ENCODE measurements around the gene FAM83E.
"Not testable (repeated sequence)": the region's sequence is repeated elsewhere in the genome, so short reads cannot be mapped to it uniquely, and the experiment has no call there.

The FAM83E gene

DNA sequence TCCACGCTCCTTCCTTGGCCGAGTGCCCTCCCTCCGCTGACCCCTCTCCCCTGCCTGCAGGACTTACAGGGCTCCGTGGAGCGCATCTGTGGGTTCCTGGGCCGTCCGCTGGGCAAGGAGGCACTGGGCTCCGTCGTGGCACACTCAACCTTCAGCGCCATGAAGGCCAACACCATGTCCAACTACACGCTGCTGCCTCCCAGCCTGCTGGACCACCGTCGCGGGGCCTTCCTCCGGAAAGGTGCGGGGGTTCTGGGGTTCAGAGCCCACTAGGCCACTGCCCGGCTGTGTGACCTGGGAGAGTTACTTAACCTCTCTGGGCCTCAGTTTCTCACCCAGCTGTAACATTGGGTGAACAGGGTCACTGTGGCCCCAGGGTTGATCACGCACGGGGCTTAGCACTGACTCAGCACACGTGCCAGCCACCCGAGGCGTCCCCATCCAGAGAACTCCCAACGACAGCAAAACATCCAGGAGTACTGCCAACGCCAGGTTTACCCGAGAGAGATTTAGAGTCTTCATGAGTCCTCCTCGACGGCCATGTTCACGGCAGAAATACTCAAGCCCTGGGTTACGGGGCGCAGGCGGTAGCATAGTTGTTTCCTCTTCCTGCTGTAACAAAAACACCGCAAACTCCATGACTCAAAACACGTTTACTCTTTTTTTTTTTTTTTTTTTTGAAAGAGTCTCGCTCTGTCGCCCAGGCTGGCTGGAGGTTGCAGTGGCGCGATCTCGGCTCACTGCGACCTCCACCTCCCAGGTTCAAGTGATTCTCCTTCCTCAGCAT, 18.0 kb downstream of the FAM83E start:
- Histone ChIP-seq H3K27ac (peak overlapping the region in 3 of 21 experiments; percentile 1 to 67 (median 8)), H3K4me3 (no peak overlapping the region)

DNA sequence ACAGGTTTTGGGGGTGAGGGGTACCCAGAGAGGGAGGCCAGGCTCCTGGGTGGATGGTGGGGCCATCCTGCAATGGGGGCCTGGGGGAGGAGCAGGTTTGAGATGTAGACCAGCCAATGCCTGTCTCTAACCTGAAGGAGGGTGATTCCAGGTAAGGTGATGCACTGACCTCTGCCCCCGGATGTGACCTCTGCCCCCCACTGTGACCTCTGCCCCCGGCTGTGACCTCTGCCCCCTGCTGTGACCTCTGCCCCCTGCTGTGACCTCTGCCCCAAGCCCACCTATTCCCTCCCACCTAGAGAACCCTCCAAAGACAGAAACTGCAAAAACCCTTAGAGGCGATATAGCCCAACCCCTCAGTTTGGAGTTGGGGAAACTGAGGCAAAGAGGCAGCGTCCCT, 18.6 kb downstream of the FAM83E start:
- Histone ChIP-seq H3K4me3 (no peak overlapping the region), H3K27ac (no peak overlapping the region)

DNA sequence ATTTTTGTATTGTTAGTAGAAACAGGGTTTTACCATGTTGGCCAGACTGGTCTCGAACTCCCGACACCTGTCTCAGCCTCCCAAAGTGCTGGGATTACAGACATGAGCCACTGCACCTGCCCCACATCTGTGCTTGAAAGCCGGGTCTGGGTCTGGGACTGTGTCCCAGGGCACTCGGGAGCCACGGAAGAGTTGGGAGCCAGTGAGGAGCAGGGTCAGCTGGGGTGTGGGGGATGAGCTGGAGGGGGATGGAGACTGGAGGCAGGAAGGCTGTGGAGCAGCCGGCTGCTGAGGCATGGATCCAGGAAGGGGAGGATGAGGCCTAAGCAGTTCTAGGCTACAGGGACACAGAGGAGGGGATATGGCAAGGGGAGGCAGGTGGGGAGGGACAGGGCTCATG, 19.0 kb downstream of the FAM83E start:
- no peak overlapping the region for H3K4me3 ChIP-seq
- H3K27ac ChIP-seq, result no peak overlapping the region

DNA sequence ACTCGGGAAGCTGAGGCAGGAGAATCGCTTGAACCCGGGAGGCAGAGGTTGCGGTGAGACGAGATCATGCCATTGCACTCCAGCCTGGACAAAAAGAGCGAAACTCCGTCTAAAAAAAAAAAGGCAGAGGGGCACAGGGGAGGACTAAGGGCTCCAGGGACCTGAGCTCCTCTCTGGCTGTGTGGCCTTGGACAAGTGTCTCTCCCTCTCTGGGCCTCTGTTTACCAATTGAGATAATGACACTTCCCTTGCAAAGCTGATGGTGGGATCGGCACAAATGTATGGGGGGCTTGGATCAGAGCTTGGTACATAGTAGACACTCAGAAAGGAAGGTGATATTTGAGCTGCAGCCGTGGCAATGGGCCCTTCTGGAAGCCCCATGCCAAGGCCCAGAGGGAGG, 19.7 kb downstream of the FAM83E start:
- Histone ChIP-seq H3K27ac (no peak overlapping the region), H3K4me3 (no peak overlapping the region)

DNA sequence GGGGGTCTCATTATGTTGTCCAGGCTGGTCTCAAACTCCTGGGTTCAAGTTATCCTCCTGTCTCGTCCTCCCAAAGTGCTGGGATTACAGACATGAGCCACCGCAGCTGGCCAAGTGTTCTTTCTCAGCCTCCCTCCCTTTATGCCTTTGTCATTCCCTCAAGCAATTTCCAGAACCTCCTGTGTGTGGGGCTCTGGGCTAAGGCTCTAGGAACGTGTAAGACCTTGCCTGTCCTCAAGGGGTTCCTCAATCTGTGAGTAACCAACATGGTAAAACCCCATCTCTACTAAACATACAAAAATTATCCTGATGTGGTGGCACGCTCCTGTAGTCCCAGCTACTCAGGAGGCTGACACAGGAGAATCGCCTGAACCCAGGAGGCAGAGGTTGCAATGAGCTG, 23.9 kb downstream of the FAM83E start:
- H3K4me3 ChIP-seq, result no peak overlapping the region
- no peak overlapping the region for H3K27ac ChIP-seq

DNA sequence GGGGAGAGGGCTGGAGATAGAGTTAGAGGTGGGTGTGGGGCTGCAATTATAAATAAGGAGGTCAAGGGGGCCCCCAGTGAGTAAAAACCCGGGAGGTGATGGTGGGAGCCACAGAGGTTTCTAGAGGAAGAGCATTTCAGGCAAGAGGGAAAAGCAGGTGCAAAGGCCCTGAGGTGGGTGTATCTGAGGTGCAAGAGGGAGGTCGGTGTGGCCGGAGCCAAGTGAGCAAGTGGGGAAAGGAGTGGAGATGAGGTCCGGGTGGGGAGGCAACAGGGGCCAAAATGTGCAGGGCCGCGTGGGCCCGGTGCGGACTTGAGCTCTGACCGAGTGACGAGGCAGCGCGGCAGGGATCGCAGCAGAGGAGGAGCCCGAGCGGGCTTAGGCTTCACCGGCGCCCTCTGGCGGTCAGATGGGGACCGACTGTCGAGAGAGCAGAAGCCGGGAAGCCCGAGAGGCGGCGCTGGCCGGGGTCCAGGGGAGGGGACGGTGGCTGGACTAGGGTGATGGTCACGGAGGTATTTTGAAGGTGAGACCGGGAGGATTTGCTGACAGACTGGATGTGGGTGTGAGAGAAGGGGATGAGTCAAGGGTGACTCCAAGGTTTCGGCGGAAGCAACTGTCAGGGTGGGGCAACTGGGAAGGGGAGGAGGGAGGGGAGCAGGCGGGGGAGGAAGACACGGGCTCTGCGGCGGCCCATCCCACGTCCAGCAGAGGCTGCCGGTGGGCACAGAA, 26.0 kb downstream of the FAM83E start:
- Histone ChIP-seq H3K4me3 (peak overlapping the region in 4 of 7 experiments; percentile 13 to 36 (median 23)), H3K27ac (peak overlapping the region in 5 of 21 experiments; percentile 12 to 44 (median 26))

DNA sequence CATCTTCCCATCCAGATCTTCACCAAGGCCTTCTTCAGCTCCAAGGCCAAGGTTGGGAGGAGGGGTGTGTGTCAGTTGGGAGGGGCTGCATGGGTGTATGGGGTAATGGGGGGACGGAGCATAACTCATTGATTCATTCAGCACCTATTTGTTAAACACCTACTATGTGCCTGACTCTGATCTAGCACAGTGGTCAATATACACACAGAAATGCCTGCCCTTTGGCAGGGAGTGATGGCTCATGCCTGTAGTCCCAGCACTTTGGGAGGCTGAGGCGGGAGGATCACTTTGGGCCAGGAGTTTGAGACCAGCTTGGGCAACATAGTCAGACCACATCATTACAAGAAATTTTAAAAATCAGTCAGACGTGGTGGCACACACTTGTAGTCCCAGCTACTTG, 27.5 kb downstream of the FAM83E start:
- no peak overlapping the region for H3K4me3 ChIP-seq
- H3K27ac ChIP-seq, result no peak overlapping the region

DNA sequence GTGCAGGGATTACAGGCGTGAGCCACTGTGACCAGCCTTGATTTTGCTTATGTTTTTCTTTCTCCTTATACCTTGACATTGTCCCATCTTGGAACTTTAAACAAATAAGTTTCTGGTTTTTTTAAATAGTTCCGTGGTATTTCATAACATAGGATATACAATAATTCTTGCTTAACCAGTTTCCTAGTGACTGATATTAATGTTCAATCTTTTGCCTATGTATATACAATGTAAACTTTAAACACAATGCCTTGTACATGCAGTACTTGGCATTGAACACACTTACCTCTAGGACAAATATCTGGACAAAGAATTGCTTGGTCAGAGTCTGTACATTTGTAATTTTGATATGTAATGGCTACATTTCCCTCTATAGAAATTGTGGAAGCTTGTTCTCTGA, 32.7 kb downstream of the FAM83E start:
- H3K4me3 ChIP-seq, result no peak overlapping the region
- H3K27ac ChIP-seq, result no peak overlapping the region

DNA sequence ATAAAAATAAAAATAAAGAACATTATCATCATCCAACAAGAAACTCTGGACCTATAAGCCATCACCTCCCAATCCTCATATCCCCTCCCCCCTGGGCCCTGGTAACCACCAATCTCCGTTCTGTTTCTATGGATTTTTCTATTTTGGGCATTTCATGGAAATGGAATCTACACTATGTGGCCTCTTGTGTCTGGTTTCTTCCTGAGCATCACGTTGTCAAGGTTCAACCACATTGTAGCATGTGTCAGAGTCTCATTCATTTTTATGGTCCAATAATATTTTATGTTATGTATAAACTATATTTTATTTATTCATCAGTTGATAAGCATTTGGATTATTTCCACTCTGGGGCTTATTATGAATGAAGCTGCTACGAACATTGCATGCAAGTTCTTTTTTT, 36.0 kb downstream of the FAM83E start:
- no peak overlapping the region for H3K4me3 ChIP-seq
- H3K27ac ChIP-seq, result no peak overlapping the region

DNA sequence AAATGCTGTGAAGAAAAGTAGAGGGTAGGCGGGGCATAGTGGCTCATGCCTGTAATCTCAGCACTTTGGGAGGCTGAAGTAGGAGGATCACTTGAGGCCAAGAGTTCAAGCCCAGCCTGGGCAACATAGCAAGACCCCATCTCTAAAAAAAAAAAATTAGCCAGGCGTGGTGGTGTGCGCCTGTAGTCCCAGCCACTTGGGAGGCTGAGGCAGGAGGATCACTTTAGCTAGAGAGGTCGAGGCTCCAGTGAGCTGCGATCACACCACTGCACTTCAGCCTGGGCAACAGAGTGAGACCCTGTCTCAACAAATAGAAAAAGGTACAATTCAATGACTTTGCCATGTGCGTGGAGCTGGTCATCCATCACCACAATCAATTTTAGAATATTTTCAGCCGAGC, 37.0 kb downstream of the FAM83E start:
- not testable (repeated sequence) for H3K27ac ChIP-seq, H3K4me3 ChIP-seq

DNA sequence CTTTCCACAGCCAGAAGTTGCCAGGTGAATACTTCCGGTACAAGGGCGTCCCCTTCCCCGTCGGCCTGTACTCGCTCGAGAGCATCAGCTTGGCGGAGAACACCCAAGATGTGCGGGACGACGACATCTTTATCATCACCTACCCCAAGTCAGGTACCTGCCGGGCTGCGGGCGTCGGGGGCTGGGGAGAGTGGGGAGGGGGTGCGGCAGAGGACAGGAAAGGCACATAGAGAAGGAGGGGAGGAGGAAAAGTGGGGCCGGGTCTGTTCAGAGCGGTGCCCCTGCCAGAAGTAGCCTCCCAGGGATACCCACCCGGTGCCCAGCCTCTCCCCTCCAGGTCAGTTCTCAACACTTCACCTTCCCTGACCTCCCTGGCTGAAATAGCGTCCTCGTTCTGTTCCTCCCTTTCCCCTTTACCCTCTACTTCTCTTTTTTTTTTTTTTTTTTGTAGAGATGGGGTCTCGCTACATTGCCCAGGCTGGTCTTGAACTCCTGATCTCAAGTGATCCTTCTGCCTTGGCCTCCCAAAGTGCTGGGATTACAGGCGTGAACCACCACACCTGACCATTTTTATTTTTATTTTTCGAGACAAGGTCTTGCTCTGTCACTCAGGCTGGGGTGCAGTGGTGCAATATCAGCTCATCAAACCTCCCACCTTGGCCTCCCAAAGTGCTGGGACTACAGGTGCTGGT, 38.8 kb downstream of the FAM83E start:
- H3K4me3 ChIP-seq, result no peak overlapping the region
- no peak overlapping the region for H3K27ac ChIP-seq

DNA sequence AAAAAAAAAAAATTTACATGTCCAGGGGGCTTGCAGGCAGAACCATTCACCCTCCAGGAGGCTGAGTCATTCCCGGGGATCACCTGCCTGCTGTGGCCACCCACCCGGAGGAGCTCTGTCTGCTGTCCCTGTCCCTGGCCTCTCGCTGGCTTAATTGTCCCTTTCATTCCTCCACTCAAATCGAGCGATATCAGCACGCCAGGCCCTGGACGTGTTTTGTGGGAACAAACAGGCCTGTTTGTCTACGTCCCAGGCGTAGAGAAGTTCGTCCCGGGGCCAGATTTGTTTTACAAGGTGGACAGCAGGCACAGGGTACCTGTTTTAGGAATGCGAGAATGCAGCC, 41.7 kb downstream of the FAM83E start:
- Histone ChIP-seq H3K4me3 (no peak overlapping the region), H3K27ac (no peak overlapping the region)

DNA sequence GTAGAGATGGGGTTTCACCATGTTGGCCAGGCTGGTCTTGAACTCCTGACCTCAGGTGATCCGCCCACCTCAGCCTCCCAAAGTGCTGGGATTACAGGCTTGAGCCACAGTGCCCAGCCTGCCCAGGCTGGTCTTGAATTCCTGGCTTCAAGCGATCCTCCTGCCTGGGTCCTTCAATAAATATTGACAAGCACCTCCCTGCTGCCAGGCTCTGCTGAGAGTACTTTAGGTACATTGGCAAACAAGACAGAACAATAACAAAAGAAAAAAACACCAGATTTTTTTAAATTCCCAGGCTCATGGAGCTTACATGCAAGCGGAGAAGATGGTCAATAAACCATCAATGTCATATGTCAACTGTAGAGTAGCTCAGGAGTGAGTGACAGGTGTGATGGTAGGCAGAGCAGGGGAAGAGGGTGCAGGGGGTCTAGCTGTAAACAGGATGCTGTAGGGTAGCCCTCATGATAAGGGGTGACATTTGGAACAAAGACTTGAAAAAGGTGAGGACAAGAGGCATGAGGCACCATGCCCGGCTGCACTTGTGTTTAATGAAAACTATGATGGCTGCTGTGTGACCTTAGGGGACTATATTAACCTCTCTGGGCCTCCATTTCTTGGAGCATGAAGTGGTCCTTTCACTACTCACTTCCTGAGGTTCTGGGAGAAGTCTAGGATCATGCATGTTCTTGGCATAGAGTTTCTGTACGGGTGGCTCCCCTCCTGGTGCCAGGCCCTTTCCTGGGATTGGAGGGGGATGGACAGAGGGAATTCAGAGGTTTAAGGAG, 43.3 kb downstream of the FAM83E start:
- Histone ChIP-seq H3K4me3 (no peak overlapping the region), H3K27ac (no peak overlapping the region)

DNA sequence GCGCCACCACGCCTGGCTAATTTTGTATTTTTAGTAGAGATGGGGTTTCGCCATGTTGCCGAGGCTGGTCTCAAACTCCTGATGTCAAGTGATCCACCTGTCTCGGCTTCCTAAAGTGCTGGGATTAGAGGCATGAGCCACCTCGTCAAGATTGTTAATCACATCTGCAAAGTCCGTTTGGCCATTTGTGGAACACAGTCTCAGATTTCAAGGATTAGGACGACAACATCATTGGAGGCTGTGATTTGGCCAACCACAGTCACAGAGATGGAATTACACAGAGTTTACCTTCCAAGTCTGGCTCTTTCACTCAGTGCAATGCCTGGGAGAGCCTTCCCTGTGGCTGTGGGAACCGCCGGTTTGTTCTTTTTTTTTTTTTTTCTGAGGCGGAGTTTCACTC, 45.1 kb downstream of the FAM83E start:
- H3K4me3 ChIP-seq, result no peak overlapping the region

DNA sequence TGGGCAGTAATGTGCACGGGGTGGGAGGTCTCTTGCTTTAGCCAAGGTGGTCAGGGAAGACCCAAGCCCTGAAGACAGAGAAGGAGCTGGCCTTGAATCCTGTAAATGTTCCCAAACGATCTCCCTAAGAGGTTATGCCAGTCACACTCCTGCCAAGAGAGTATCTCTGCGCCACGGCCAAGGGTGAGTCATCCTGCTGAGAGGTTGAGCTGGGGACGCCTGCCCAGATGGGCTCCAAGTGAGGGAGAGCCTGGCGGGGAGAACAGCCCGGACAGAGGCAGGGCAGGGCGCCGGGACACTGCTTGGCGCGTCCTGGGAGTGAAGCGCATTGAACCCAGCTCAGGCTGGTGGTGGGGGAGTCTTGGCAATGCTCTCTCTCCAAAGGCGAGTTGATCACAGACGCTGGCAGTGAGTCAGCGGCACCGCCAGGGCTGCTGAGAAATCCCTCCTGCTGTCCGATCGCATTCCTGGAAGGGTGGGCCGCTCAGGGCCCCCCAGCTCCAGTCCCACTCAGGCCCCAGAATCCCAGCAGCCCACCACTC, 46.5 kb downstream of the FAM83E start:
- H3K4me3 ChIP-seq, result no peak overlapping the region
- peak overlapping the region in 9 of 21 experiments; percentile 7 to 64 (median 42) for H3K27ac ChIP-seq

More for the DNA sequence above, 45.1 kb downstream of the FAM83E start:
- no peak overlapping the region for H3K27ac ChIP-seq

DNA sequence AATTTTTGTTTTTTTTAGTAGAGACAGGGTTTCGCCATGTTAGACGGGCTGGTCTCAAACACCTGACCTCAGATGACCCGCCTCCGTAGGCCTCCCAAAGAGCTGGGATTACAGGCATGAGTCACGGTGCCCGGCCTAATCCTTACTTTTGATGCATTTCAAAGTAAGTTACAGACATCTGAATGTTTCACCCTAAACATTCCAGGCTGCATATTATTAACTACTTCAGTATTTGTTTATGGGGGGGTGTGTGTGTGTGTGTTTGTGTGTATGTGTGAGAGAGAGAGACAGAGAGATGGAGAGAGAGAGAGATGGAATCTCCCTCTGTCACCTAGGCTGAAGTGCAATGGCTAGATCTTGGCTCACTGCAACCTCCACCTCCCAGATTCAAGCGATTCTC, 49.8 kb downstream of the FAM83E start:
- Histone ChIP-seq H3K27ac (no peak overlapping the region), H3K4me3 (no peak overlapping the region)

Data from skin epidermis (tissue), 12 donors.